Inflammatory macrophage treated with lipopolysaccharide for 4 hours (primary cell): Measurements from ENCODE around the gene EIF5A.

ENCODE experiments used
- DNase-seq: peaks from one replicate; pipeline ENCODE4 v3.0.0-alpha.2; 2020

Gene EIF5A

DNA sequence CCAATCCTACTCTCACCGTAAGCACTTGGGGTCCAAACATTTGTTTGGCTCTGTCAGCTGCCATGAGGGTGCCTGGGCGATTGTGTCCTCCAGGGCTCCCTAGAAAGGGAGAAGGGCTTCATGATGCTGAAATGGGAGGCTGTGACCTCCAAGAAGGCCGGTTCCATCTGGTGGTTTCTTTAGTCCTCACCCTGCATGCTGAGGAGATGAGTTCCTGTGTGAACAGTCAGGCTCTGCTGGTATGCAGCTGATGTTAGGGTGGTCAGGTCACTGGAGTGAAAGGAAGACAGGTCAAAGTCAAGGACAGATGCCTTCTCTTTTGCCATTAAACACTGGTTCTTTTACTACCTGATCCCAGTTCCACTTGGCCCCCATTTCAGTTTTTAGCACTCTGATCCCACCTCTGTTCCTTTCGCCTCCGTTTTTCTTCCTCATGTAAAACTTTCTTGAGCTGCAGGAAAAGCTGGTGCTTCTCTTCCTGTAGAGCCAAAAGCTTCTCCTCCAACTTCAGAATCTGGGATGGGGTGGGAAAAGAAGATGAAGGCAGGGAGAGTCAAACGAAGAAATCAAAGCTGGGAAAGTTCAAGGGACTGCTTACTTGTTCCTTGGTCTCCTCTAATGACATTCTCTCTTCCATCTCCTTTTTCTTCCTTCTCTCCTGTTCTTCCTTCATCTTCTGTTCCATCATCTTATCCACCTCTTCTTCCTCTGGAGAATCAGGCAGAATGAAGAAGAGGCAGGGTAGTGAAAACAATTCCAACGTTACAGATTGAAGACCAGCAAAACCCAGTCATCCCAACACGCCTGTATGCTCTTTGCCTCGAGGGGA lies 6.7 kb downstream of the EIF5A start:
- no peak for DNase-seq

GRCh38 chr17:7314719-7315569 lies 7.5 kb downstream of the EIF5A start, which contains the start of gene GPS2:
GPS2 (minus strand) TSS chr17:7315360; CDS start chr17:7315052, 308 bp downstream.
- peak; percentile 89 for DNase-seq

GRCh38 chr17:7315570-7316235 lies 8.3 kb downstream of the EIF5A start:
- no peak for DNase-seq

GRCh38 chr17:7317161-7317803 lies 9.9 kb downstream of the EIF5A start:
- no peak for DNase-seq

DNA sequence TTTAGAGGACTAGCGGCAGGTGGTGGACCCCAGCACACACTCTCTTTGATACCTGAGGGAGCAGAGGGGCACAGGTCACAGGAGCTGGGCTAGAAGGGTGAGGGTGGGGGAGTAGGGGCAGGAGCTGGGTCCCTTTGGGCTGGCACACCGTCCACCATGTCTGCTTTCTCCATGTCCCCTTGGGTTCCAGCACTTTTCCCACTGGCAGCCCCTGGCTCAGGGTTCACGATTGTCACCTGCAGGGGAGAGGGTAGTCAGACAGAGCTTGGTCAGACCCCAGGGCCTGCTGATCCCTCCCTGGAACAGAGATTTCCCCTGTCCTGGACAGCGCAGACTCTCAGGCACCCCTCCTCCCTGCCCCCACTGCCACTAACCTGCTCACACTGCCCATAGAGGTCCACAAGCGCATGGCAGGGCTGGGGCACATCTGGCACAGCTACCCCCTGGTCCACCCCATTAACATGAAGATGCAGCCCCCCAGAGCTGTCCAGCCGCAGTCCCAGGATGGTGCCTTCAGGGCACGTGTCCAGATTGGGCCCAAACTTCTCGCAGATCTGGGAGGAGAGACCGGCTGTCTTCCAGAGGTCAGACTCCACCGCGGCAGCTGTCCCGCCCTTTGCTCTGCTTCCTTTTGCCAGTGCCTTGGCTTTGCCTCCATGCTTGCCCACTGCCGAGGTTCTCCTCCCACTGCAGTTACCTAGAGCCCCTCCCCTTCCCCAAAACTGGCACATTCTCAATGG lies 10.9 kb downstream of the EIF5A start:
- DNase-seq = no peak

DNA sequence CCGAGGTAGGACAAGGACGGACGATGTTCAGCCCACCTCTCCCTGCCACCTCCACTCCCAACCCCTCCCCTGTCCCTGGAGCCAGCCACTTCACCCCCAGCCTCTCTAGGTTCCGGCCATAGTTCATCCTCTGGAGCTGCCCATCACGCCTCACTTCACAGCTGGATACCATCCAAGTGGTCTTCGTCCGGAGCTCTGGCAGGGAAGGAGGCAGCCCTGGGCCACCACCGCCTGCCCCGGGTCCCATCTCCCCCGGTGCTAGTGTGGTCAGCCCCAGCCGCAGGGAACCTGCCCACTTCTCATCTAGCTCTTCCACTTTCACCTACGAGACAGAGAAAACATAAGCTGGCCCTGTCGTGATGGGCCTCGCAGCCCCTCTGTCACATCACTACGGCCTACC lies 14.0 kb downstream of the EIF5A start:
- no peak for DNase-seq

GRCh38 chr17:7322520-7323194 lies 15.2 kb downstream of the EIF5A start:
- DNase-seq = no peak

GRCh38 chr17:7323731-7324437 lies 16.5 kb downstream of the EIF5A start:
- DNase-seq = peak; percentile 34

DNA sequence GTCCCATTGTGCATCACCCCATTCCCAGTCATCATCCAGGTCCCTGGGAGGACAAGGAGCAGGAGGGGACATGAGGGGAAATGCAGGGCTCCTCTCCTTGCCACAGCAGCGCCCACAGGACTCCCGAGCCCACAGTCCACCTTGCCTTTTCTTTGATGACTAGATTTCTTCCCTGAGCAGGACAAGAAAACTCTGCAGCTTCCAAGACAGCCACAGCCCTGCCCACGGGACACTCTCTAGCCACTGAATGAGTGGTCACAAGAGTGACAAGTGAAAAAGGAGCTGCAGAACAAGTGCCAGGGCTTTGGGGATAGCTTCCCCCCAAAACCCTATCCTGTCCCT lies 17.0 kb downstream of the EIF5A start:
- DNase-seq = no peak

DNA sequence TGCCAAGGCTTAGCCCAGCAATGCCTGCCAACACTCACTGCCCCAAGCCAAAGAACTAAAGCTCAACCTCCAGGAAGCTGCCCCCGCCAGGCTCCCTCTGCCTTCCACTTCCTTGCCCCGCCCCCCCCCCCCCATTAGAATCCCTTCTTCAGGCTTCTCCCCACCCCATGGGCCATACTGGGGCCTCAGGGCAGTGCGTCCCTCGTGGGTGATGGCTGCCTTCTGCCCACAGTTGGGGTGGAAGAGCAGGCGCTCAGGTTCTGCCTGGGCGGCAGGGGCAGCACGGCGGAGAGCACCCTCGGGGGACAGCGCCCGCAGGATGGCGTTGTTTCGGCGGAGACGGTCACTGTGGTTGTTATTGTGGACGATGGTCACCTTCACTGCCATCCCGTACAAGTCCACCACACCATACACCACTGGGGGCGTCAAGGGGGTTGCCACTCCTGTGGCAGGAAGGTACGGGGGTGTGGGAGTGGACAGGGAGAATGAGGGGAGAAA lies 17.7 kb downstream of the EIF5A start:
- DNase-seq = no peak

- DNase-seq = no peak
Measured at GRCh38 chr17:7326186-7326585, 18.8 kb downstream of the EIF5A start.

DNA sequence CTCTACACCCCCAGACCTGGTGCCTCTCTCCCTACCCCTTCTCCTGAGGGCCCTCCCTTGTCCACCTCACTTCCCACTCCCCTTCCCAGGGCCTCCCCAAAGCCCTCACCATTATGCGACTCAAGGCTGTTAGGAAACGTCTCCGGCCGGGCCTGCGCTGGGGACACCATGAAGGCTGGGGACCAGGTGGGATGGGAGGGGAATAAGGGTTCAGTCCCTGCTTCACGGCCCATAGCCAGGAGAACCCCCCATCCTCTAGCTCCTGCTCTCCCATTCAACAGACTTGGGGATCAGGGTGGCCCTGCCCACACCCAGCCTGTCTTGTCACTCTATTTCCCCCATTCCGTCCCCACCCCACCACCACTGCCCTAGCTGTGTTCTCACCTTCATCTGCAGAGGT lies 19.6 kb downstream of the EIF5A start:
- no peak for DNase-seq

- DNase-seq = no peak
Measured at GRCh38 chr17:7327501-7327900, 20.1 kb downstream of the EIF5A start.

GRCh38 chr17:7328009-7328408 lies 20.6 kb downstream of the EIF5A start:
- no peak for DNase-seq

GRCh38 chr17:7328840-7329373 lies 21.5 kb downstream of the EIF5A start, which contains the start of gene NEURL4:
NEURL4 (minus strand) TSS chr17:7329335; CDS start chr17:7329312, 23 bp downstream.
- peak; percentile 21 for DNase-seq

DNA sequence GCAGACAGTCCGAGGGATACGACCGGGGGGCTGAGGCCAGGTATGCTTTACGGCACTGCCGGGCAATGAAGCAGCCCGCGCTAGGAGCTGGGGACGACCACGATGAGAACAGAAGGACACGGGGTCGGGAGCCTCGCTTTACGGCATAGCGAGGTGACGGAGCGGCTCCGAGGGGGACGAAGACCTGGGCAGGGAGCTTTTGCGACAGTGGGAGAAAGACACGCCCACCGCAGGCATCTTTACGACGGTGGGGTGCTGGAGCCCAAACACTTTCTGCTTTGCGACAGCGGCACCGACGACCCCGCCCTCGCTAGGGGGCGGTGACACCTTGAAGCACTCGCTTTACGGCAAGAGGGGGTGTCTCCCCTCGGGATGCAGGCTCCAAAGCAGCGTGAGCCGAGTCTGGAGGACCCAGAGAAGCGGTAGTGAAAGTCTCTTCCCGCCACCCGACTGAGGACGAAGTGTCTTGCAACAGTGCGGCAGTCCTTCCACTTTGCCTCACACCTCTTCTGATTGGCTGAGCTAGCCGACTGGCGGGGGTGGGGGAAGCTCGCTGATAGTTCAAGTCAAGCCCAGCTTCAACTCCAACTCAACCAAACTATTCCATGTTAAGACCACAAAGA lies 22.1 kb downstream of the EIF5A start:
- peak; percentile 100 for DNase-seq

DNA sequence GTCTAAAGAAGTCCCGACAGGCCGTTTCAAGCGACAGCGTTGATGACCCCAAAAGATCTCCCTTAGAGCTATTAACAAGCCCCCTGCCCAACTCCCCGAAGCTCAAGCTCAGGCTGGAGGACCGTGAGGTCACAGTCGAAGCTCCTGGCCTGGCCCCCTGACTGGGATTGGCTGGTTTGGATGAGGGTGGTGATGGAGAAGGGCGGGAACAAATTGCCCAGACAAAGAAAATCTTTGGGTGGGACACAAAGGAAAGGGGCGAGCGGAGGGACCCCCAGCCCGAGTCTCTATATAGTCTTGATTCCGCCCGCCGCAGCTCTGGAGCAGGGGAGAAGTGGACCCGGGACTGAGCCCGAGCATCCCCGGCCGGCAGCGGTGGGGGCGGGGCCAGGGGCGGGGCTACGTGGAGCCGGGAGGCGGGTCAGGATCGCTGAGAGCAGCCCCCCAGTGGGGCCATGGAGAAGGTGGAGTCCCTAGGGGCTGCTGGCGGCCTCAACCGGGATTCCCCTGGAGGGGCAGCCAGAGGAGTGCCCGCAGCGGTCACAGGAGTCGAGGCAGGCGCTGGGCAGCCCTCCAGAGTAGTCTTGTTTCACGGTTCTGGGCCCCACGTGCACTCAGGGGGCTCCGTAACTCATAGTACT lies 22.7 kb downstream of the EIF5A start:
- DNase-seq = peak; percentile 80

DNA sequence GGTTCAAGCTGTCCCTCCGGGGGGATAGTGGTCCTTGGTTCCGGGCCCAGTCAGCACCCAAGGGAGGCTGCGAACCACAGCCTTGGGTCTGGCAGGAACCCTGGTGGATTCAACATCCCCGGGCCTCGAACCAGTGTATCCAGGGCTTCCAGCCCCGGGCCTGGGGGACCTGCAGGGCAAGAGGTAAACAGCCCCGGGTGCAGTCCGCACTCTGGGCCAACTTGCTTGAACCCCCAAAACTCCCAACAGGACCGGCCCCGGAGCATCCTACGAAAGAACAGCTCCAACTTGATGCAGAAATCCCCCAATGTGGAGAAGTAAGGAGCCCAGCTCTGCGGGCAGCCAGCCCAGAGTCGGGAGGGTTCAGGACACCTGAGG lies 23.2 kb downstream of the EIF5A start:
- no peak for DNase-seq

DNA sequence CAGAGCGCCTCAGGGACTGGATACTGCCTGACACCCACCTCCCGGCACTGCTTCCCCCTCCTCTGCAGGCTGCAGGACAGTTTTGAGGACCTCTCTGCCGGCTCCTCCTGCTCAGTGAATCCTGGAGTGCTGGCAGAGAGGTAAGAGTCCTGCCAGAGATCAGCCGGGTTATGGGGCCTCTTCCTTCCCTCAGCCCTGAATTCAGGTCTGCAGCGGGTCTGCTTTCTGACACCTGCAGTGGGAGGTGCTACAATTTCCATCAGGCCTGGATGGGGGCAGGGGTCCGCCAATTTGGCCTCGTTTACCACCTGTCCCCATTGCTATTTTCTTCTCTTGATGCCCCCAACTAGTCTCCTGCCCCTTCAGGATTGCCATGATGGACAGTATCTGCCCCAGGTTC lies 24.7 kb downstream of the EIF5A start:
- no peak for DNase-seq
